Measurements from ENCODE around the gene KCNT1.

The KCNT1 gene

GRCh38 chr9:135769489-135770202 lies 67.7 kb downstream of the KCNT1 start:
- DNase-seq = no peak

GRCh38 chr9:135770203-135770535 lies 68.2 kb downstream of the KCNT1 start:
- no peak for DNase-seq

- no peak for DNase-seq
Measured at GRCh38 chr9:135770771-135771170, 68.8 kb downstream of the KCNT1 start.

- DNase-seq = no peak
Measured at GRCh38 chr9:135771401-135772051, 69.5 kb downstream of the KCNT1 start.

GRCh38 chr9:135772056-135772646 lies 70.2 kb downstream of the KCNT1 start:
- no peak for DNase-seq

GRCh38 chr9:135772702-135773493 lies 70.9 kb downstream of the KCNT1 start:
- no peak for DNase-seq

GRCh38 chr9:135773530-135774238 lies 71.7 kb downstream of the KCNT1 start:
- DNase-seq = no peak

GRCh38 chr9:135774239-135774747 lies 72.3 kb downstream of the KCNT1 start:
- DNase-seq = no peak

GRCh38 chr9:135774794-135775525 lies 73.0 kb downstream of the KCNT1 start:
- DNase-seq = no peak

GRCh38 chr9:135775911-135776310 lies 73.9 kb downstream of the KCNT1 start:
- no peak for DNase-seq

GRCh38 chr9:135776893-135777622 lies 75.1 kb downstream of the KCNT1 start:
- DNase-seq = no peak

- no peak for DNase-seq
Measured at GRCh38 chr9:135777623-135778177, 75.7 kb downstream of the KCNT1 start.

GRCh38 chr9:135778421-135778820 lies 76.4 kb downstream of the KCNT1 start:
- no peak for DNase-seq

- no peak for DNase-seq
Measured at GRCh38 chr9:135779571-135779970, 77.6 kb downstream of the KCNT1 start.

GRCh38 chr9:135780086-135780485 lies 78.1 kb downstream of the KCNT1 start:
- no peak for DNase-seq

GRCh38 chr9:135780626-135781025 lies 78.6 kb downstream of the KCNT1 start:
- no peak for DNase-seq

- no peak for DNase-seq
Measured at GRCh38 chr9:135782946-135783345, 81.0 kb downstream of the KCNT1 start.

- no peak for DNase-seq
Measured at GRCh38 chr9:135783540-135784245, 81.7 kb downstream of the KCNT1 start.

GRCh38 chr9:135785013-135785575 lies 83.1 kb downstream of the KCNT1 start:
- DNase-seq = no peak

- no peak for DNase-seq
Measured at GRCh38 chr9:135786146-135786690, 84.2 kb downstream of the KCNT1 start.

Measured in right hindlimb (tissue), 1 donor.